NCI-H446 (cell line): ENCODE results near the gene HTD2.
"Not testable (repeated sequence)": the region's sequence is repeated elsewhere in the genome, so short reads cannot be mapped to it uniquely, and the experiment has no call there.

Experiments used
- DNase-seq, 2 experiments: peaks; one replicate each; lab custom pipeline; 2025; lab: John Stamatoyannopoulos, UW

Gene HTD2

DNA sequence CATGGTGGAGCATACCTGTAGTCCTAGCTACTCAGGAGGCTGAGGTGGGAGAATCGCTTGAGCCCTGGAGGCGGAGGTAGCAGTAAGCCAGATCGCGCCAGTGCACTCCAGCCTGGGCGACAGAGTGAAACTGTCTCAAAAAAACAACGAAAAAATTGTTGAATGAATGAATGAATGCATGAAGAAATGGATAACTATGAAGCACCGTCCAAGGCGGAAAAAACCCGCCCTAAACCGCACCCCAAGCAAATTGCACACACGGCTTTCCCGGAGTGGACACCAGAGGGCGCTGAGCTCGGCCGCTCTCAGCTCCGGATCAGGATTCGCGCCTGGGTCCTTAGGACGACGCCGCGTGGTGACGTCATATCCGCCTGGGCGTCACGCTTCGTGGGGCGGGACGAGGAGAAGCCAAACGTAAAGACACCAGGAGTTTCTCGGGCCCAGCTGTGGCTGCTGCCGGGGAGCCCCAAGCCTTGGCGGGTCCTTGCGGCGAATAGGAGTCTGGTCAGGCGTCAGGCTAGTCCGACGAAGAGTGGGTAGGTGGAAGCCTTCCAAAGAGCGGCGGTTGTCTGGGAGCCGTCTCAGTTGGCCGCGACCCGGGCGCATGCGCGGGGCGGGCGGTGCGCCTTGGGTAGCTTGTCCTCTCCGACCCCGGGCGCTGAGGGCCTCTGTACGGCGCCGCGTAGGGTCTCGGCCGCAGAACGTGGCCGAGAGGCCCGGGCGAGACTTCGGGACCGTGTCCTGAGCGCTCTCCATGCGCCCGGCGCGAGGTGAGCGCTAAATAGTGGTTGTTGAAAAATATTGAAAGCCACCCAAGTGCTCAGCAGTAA, at the start of gene HTD2, which contains the start of gene RPP14:
HTD2 (plus strand) TSS at position 639 of the 830 bp plus-strand sequence. CDS start 11,094 bp downstream, outside the sequence.
RPP14 (plus strand) TSS at position 364 of the 830 bp plus-strand sequence. CDS start 4,085 bp downstream, outside the sequence.
- peak; percentile 22 to 80 for DNase-seq

DNA sequence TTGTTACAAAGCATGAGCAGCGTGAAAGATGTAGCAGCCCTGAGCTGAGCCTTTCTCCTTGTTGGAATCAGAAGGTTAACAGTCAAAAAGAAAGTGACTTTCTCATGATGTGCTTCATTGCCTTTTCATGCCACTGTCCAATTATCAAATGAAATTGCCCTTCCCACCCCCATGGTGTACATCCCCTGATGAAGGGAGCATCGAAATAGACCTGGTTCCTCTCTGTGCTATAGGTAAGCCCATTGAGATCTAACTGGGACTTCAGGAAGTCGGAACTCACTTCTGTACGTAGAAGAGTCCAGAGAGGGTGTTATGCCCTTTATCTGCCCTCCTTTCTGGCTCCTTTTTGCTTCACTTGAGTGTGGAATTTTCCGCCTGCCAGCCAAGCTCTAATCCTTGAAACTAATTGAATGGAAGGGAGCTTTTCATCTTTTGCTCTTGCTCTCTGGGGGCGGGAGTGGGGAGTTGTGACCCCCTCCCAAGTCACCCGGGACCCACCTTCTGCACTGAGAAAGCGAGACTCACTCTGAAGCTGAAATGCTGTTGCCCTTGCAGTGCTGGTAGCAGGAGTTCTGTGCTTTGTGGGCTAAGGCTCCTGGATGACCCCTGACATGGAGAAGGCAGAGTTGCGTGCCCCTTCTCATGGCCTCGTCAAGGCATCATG, 47.8 kb upstream of the HTD2 start:
- no peak for DNase-seq

DNA sequence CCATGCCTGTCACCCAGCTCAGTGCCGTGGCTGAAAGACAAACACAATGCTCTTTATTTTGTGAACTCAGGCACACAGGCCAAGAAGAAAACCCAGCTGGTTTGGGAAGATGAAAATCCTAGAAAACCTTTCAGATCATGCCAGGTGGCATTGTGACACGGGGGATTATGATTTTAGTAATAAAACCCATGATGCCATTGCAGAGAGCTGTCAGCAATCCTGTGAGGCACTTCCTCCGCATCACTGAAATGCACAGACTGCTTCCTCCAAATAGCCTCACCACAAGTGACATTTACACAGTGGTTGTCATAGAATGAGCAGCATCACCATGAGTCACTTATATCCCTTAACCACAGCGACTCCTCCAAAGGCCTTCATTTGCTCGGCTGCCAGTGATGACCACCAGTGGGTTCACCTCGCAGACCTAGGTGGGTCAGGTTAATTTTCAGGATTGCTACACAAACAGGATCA, 46.0 kb upstream of the HTD2 start:
- DNase-seq: no peak

DNA sequence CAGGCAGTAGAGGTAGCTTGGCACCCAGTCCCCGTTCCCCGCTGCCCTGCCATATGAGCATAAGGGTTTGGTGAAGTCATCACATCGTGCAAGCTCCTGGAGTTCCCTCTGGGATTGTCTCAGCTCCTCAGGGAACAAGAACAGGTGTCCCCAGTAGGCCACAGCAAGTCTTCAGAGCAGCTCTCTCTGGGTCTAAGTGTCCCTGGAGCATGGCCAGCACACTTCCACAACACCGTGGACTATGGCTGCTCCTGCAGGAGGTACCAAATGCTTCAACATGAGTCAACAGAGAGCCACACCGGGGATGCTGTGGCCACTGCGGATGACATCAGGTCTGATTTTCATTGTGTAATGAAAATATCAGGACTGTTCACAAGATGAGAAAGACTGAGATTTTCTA, 45.6 kb upstream of the HTD2 start:
- DNase-seq: no peak

DNA sequence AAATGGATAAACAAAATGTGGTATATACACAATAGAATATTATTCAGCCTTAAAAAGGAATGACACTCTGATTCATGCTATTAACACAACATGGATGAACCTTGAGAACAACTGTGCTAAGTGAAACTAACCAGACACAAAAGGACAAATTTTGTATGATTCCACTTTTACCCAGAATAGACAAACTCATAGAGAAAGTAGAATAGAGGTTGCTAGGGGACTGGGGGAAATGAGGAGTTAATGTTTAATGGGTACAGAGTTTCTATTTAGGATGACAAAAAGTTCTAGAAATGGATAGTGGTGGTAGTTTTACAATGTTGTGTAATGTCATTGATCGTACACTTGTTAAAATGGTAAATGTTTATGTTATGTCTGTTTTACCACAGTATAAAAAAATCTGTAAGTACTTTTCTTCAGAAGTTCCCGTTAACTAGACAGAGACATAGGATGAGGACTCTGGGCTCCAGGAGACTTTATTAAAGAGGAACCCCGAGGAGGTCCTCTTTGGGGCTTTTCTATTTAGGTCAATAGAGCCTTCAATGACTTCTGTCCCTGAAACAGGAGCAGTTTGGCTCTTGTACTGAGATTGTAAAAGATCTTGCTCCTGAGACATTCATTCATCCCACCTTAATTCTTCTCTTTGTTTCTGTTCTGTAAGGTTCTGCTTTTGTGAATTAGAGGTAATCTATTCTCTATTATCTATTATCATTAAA, 44.2 kb upstream of the HTD2 start:
- no peak for DNase-seq

DNA sequence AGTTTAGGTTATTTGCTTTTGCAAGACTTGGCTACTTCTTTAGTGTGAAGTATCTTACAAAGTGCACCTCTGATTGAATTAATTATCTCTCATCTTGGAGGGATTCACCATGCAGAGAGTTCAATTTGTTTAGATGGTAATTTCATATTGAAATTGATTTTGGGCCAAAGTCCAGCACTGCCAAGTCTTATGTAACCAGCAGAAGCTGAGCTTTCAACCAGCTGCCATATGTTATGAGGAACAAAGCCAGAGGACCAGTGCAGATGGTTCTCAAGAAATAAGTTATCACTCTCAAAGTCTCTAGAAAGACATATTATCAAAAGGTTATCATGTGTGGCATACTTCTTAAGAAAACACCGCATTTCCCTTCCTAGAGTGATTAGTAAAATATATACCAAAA, 39.7 kb upstream of the HTD2 start:
- peak; percentile 20 to 66 for DNase-seq

DNA sequence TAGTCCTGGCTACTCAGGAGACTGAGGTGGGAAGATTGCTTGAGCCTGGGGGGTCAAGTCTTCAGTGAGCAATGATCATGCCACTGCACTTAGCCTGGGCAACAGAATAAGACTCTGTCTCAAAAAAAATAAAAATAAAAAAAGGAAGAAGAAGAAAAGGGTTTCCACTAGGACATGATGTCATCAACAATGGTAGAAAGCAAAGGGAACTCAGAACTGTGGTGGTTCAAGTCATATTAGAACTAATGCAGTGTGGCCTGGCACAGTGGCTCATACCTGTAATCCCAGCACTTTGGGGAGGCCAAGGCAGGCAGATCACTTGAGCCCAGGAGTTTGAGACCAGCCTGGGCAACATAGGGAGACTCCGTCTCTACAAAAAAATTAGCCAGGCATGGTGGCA, 38.8 kb upstream of the HTD2 start:
- DNase-seq: not testable (repeated sequence)

DNA sequence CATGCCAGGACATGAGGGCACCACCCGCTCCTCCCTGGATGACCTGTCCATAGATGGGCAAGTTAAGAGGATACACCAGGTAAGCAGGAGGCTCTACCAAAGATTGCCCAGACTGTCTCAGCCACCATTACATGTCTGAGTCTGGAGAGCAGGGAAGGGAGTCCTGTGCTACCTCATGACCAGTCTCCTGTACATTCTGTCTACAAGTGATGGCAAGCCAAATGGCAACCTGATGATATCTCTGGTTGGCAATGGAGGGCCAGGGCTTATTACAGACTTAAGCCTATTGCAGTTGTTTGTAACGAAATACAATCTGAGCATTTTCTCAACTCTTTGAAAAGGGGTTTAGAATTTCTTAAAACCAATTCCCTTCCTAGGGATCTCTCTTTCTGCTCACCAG, 37.0 kb upstream of the HTD2 start:
- no peak for DNase-seq

DNA sequence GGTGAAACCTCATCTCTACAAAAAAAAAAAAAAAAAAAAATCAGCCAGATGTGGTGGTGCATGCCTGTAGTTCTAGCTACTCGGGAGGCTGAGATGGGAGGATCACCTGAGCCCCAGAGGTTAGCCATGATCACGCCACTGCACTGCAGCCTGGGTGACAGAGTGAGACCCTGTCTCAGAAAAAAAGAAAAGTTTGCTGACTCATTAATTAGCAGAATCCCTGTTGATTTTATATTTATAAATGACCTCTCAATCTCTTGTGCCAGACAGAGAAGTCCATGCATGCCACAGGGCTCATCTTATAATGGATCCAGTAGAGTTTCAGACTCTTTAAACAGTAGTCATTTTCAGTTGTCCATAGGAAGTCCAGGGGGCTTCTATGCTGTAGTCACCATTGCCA, 35.8 kb upstream of the HTD2 start:
- no peak for DNase-seq

DNA sequence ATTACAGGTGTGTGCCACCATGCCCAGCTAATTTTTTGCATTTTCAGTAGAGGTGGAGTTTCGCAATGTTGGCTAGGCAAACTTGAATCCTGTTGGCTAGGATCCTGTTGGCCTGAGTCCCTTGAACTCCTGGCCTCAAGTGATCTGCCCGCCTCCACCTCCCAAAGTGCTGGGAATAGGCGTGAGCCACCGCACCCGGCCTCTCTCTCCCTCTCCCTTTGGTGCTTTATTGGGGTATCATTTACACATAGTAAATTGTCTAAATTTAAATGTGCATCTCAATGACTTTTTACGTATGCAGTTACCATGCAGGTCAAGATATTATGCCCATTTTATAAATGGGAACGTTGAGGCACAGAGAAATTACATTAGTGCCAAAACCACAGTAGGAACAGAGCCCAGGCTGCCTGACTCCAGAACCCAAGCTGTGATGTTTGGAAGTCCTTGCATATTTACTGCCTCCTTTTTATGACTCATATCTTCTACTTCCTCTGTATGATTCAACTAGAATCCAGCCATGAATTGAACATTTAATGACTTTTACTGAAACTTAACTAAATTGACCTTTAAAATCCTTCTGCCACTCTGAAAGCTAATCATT, 34.3 kb upstream of the HTD2 start:
- DNase-seq: no peak

DNA sequence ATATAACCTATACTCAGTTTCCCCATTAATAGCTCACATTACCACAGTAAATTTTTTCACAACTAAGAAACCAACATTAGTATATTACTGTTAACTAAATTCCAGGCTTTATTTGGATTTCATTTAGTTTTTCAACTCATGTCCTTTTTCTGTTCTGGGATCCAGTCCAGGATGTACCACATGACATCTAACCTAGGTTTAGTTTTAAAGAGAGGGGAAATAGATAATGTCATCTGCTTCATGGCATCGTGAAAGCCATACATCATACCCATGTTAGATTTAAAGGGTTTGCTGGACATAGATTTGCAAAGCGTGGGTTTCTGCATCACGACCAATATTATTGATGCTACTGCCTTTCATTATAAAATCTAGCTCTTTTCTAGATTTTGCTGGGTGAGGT, 33.4 kb upstream of the HTD2 start:
- no peak for DNase-seq

DNA sequence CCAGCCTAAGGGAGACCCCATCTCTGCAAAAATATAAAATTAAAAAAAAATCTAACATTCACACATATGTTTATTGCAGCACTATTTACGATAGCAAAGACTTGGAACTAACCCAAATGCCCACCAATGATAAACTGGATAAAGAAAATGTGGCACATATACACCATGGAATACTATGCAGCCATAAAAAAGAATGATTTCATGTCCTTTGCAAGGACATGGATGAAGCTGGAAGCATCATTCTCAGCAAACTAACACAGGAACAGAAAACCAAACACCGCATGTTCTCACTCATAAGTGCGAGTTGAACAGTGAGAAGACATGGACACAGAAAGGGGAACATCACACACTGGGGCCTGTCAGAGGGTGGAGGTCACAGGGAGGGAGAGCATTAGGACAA, 33.0 kb upstream of the HTD2 start:
- DNase-seq: not testable (repeated sequence)

DNA sequence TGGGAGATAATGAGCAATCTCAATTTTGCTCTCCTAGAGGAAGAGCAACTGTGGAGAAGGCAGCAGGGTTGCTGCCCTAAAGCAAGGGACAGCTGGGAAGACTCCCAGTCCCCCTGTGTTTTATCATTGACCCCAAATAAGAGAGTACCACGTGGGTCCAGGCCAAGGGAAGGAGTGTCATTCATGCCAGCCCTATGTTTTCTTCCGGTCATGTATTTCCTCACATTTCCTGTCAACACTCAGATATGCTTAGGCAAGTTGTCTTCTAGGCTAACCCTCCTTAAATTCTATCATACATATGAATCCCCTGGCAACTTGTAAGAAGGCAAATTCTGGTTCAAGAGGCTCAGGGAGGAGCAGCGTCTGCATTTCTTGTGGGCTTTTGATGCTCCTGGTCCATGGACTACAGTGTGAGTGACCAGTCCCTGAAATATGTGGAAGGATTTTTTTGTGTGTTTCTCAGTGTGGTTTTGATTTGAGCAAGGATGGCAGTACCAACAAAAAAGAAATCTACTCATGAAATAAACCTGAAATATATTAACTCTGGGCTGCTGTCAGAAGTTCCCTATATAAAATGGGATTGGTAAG, 32.2 kb upstream of the HTD2 start:
- DNase-seq: no peak

DNA sequence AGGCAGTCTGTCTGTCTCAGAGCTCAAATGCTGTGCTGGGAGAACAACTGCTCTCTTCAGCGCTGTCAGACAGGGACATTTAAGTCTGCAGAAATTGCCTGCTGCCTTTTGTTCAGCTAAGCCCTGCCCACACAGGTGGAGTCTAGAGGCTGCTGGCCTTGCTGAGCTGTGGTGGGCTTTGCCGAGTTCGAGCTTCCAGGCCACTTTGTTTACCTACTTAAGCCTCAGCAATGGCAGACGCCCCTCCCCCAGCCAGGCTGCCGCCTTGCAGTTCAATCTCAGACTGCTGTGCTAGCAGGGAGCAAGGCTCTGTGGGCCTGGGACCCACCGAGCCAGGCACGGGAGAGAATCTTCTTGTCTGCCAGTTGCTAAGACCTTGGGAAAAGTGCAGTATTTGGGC, 25.3 kb upstream of the HTD2 start:
- DNase-seq: no peak

DNA sequence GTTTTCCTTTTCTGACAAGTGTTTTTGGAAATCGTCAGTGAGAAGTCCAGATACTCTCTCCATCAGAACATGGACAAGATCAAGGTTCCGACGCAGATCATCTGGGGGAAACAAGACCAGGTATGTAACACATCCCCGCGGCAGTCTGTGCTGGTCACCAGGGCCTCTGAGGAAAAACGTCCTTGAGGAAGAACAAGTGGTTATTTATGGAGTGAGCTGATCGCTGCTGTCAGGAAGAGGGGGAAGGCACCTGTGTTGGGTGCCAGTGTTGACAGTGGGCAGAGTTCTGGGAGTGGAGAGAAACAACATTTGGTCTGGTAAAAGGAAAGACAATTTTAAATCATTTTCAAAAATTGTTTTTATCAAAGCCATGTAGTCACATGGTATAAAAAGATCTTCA, 21.0 kb upstream of the HTD2 start:
- no peak for DNase-seq

DNA sequence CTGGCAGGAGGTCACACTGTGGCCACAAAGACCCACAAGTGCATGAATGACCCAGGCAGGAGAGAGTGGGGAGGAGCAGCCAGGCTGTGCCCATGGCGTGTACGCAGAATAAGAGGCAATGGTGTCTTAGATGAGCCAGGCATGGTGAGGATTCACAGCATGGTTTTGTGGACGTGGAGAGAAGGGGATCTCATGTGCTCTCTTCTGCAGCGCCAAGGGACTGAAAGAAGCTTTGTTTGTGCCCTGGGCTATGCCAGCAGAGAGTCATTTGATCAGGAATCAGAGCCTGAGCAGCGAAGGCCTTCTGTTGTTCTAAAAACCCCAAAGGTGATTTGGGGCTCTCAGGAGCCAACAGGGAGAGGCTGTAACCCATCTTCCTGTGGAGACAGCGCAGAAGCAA, 19.0 kb upstream of the HTD2 start:
- no peak for DNase-seq

DNA sequence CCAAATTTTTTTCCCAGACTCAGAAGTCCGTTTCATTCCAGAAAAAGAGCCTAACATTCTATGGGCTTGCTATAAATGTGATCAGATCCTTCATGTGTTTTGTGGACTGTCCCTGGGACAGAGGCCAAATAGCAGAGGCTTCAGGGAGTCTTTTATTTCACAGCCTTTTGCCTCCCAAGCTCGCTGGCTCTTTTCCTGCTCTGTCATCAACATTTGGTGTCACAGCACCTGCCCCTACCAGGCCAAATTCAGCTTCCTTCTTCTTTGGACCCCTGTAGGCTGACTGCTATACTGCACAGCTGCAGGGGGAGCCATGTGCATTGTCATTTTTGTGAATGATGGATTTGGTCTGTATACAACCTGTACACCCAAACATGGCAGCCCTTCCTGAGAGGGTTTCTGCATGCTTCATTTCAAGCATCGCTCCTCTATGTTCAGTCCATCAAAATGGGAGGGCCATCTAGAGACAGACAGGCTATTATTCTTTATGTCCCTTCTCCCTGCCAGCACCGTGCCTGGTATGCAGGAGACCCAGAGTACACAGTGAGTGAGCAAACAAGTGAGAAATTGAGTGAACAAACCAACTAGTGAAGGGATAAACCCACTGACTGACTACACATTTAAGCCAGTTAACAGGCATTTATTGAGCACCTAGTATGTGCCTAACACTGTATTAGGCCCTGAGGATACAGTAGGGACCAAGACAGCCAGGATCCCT, 18.1 kb upstream of the HTD2 start:
- DNase-seq: peak in 1 of 2 experiments; percentile 33

DNA sequence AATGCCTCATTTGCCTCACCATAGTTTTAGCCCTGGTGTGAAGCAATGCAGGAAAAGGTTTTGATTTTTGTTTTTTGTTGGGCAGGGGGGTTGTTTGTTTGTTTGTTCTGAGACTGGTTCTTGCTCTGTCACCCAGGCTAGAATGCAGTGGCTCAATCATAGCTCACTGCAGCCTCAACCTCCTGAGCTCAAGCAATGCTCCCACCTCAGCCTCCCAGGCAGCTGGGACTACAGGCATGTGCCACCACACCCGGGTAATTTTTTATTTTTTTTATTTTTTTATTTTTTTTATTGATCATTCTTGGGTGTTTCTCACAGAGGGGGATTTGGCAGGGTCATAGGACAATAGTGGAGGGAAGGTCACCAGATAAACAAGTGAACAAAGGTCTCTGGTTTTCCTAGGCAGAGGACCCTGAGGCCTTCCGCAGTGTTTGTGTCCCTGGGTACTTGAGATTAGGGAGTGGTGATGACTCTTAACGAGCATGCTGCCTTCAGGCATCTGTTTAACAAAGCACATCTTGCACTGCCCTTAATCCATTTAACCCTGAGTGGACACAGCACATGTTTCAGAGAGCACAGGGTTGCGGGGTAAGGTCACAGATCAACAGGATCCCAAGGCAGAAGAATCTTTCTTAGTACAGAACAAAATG, 17.2 kb upstream of the HTD2 start:
- DNase-seq: not testable (repeated sequence)

DNA sequence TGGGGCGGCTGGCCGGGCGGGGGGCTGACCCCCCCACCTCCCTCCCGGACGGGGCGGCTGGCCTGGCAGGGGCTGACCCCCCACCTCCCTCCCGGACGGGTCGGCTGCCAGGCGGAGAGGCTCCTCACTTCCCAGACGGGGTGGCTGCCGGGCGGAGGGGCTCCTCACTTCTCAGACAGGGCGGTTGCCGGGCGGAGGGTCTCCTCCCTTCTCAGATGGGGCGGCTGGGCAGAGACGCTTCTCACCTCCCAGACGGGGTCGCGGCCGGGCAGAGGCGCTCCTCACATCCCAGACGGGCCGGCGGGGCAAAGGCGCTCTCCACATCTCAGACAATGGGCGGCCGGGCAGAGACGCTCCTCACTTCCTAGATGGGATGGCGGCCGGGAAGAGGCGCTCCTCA, 15.9 kb upstream of the HTD2 start:
- DNase-seq: not testable (repeated sequence)

DNA sequence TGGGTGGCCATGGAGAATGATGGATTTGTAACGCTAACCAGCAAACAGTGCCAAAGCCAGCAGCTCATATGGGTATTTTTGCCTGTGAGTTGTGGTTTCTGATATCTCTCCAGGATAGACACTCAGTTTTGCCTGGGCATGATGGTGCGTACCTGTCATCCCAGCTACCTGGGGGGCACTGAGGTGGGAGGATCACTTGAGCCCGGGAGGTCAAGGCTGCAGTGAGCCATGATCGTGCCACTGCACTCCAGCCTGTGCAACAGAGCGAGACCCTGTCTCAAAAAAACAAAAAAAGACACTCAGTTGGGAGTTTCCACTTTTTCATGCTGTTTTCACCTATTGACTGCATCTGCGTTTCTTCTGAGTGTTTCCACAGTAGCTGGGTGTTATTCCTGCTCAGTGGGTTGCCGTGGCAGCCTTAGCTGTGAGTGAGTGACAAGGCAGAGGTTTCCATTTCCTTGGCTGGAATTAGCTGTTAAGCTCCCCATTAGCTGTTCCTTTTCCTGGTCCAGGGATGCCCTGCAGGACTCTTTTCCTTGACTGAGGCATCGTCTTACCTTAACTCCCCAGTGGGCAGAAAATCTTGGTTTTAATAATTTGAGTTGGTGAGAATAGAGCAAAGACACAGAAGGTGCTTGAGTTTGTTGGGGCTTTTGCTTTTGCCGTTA, 14.5 kb upstream of the HTD2 start:
- no peak for DNase-seq
